Endothelial cell (in vitro differentiated cells): ENCODE results near the gene AP4M1. TPM values are rescaled to one million over a fixed set of nuclear protein-coding genes. Genes with fewer than 3 reads are reported as not detected.
A peak's percentile ranks its signal among the peaks of the same experiment; 100 is the strongest.

Experiments
- DNase-seq: peaks from one replicate; pipeline ENCODE4 v3.0.0; 2021; ENCODE audit warnings: low spot score
- H3K27ac Mint-ChIP-seq: one replicate; pipeline ENCODE4 v1.8.0; 2021; ENCODE audit warnings: mixed read lengths, inconsistent platforms; ENCODE audit not compliant: unreplicated experiment
- H3K27me3 Mint-ChIP-seq: one replicate; pipeline ENCODE4 v1.8.0; 2021; ENCODE audit warnings: mild to moderate bottlenecking, moderate library complexity, mixed read lengths, inconsistent platforms; ENCODE audit not compliant: unreplicated experiment
- H3K36me3 Mint-ChIP-seq: one replicate; pipeline ENCODE4 v1.8.0; 2021; ENCODE audit warnings: mild to moderate bottlenecking, low read depth, mixed read lengths, inconsistent platforms; ENCODE audit not compliant: unreplicated experiment
- H3K4me1 Mint-ChIP-seq: one replicate; pipeline ENCODE4 v1.8.0; 2021; ENCODE audit warnings: mild to moderate bottlenecking, mixed read lengths, inconsistent platforms; ENCODE audit not compliant: unreplicated experiment
- H3K4me3 Mint-ChIP-seq: one replicate; pipeline ENCODE4 v1.8.0; 2021; ENCODE audit warnings: mild to moderate bottlenecking, mixed read lengths, inconsistent platforms; ENCODE audit not compliant: unreplicated experiment
- H3K9me3 Mint-ChIP-seq: one replicate; pipeline ENCODE4 v1.8.0; 2021; ENCODE audit warnings: mixed read lengths, inconsistent platforms; ENCODE audit not compliant: unreplicated experiment
- CTCF ChIP-seq: fragments of 200-600 bp; sonication (generic); IDR thresholded peaks from one replicate; pipeline ENCODE4 v1.5.0; 2021; ENCODE audit warnings: antibody characterized with exemption; ENCODE audit not compliant: unreplicated experiment
- total RNA-seq: library from RNA; stranded (reverse); fragmentation: NEBNext Ultra II Directional; extraction: Animal tissue kit (Norgen Biotek cat#: 25700); gene quantifications from one replicate; pipeline ENCODE4 v1.2.1, GENCODE V29; 2021; ENCODE audit not compliant: unreplicated experiment

The AP4M1 gene
- total RNA-seq, 1 donor from 2014 or later = 17.8 TPM

GRCh38 chr7:100120733-100121036, 19.2 kb downstream of the AP4M1 start:
- Mint-ChIP-seq H3K27ac (peak overlapping the region; percentile 96), H3K9me3 (no peaks in the 10 kb centered on the region), H3K27me3 (peaks cover 9% of the 10 kb centered on the region), H3K36me3 (peaks cover 13% of the 10 kb centered on the region), H3K4me3 (peak overlapping the region; percentile 99), H3K4me1 (peaks cover 31% of the 10 kb centered on the region)
- no peak for TF ChIP-seq CTCF
- no peak for DNase-seq

- H3K36me3 Mint-ChIP-seq = peaks cover 8% of the 10 kb centered on the region
- peaks cover 39% of the 10 kb centered on the region for H3K4me1 Mint-ChIP-seq
- no peak for DNase-seq
- no peak overlapping the region for H3K27ac Mint-ChIP-seq
- no peaks in the 10 kb centered on the region for H3K9me3 Mint-ChIP-seq
- H3K4me3 Mint-ChIP-seq = no peak overlapping the region
- peaks cover 6% of the 10 kb centered on the region for H3K27me3 Mint-ChIP-seq
- no peak for TF ChIP-seq CTCF
Observed at GRCh38 chr7:100122067-100122466, 20.6 kb downstream of the AP4M1 start.

GRCh38 chr7:100122568-100122967, 21.1 kb downstream of the AP4M1 start:
- no peak for DNase-seq
- Mint-ChIP-seq H3K9me3 (no peaks in the 10 kb centered on the region), H3K27ac (no peak overlapping the region), H3K4me3 (no peak overlapping the region), H3K4me1 (peaks cover 39% of the 10 kb centered on the region), H3K36me3 (peaks cover 8% of the 10 kb centered on the region), H3K27me3 (peaks cover 6% of the 10 kb centered on the region)
- TF ChIP-seq CTCF = no peak

GRCh38 chr7:100124301-100125230, 23.1 kb downstream of the AP4M1 start:
- Mint-ChIP-seq H3K27ac (peak overlapping the region; percentile 9), H3K4me1 (peaks cover 30% of the 10 kb centered on the region), H3K27me3 (peaks cover 6% of the 10 kb centered on the region), H3K9me3 (no peaks in the 10 kb centered on the region), H3K4me3 (no peak overlapping the region), H3K36me3 (peaks cover 8% of the 10 kb centered on the region)
- TF ChIP-seq CTCF = no peak
- DNase-seq = no peak

GRCh38 chr7:100126239-100126930, 24.9 kb downstream of the AP4M1 start:
- Mint-ChIP-seq H3K4me1 (peaks cover 19% of the 10 kb centered on the region), H3K4me3 (peak overlapping the region; percentile 99), H3K27me3 (peaks cover 6% of the 10 kb centered on the region), H3K9me3 (no peaks in the 10 kb centered on the region), H3K36me3 (peaks cover 8% of the 10 kb centered on the region), H3K27ac (peak overlapping the region; percentile 97)
- no peak for DNase-seq
- no peak for TF ChIP-seq CTCF
